Right forelimb (tissue), 1 donor: Measurements from ENCODE around the gene B4GALT5.
"Not testable (repeated sequence)": the region's sequence is repeated elsewhere in the genome, so short reads cannot be mapped to it uniquely, and the experiment has no call there.

Experiments
- DNase-seq: peaks from one replicate; pipeline ENCODE4 v3.0.0-alpha.2; 2018

Gene B4GALT5

GRCh38 chr20:49729780-49730179 lies 16.1 kb upstream of the B4GALT5 start:
- no peak for DNase-seq

DNA sequence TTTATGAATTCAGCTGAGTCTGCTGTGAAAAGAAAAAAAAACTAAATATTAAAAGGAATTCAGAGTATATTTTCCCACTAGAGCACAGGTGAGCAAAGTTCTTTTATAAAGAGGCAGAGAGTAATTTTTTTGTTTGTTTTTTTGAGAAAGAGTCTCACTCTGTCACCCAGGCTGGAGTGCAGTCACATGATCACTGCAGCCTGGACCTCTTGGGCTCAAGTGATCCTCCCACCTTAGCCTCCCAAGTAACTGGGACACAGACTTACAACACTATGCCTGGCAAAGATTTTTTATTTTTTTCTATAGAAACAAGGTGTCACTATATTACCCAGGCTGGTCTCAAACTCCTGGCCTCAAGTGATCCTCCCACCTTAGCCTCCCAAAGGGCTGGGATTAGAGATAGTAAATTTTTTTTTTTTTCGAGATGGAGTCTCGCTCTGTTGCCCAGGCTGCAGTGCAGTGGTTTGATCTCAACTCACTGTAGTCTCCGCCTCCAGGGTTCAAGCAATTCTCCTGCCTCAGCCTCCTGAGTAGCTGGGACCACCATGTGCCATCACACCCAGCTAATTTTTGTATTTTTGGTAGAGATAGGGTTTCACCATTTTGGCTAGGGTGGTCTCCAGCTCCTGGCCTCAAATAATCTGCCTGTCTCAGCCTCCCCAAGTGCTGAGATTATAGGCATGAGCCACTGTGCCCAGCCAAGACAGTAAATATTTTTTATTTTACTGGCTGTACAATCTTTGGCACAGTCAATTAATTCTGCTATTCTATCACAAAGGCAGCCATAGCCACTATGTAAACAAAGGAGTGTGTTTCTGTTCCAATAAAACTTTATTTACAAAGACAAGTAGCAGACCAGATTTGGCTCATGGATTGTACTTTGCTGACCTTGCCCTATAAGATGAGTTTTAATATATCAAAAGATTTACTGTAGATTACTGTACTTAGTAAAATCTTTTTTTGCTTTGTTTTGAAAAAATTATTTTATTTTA lies 14.5 kb upstream of the B4GALT5 start:
- no peak for DNase-seq

GRCh38 chr20:49727478-49727877 lies 13.8 kb upstream of the B4GALT5 start:
- no peak for DNase-seq

- DNase-seq, result no peak
Measured at GRCh38 chr20:49725694-49726093, 12.0 kb upstream of the B4GALT5 start.

DNA sequence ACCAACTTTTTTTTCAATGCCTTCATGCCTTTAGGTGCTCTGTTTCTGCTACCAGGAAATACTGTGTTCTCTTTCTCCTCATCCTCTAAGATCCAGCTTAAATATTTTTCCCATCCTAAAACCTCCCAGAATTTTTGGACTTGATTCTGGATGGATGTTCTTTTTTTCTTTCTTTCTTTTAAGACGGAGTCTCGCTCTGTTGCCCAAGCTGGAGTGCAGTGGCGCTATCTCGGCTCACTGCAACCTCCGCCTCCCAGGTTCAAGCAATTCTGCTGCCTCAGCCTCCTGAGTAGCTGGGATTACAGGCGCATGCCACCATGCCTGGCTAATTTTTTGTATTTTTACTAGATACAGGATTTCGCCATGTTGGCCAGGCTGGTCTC lies 11.5 kb upstream of the B4GALT5 start:
- DNase-seq, result not testable (repeated sequence)

GRCh38 chr20:49724408-49725223 lies 10.9 kb upstream of the B4GALT5 start:
- peak; percentile 48 for DNase-seq

DNA sequence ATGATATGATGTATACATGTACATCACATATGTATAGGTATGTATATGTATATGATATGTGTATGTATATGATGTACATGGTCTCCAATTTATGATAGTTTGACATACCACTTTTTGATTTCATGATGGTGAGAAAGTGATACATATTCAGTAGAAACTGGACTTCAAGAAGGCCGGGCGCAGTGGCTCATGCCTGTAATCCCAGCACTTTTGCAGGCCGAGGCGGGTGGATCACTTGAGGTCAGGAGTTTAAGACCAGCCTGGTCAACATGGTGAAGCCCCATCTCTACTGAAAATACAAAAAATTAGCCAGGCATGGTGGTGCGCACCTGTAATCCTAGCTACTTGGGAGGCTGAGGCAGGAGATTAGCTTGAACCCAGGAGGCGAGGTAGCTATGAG lies 10.1 kb upstream of the B4GALT5 start:
- not testable (repeated sequence) for DNase-seq

DNA sequence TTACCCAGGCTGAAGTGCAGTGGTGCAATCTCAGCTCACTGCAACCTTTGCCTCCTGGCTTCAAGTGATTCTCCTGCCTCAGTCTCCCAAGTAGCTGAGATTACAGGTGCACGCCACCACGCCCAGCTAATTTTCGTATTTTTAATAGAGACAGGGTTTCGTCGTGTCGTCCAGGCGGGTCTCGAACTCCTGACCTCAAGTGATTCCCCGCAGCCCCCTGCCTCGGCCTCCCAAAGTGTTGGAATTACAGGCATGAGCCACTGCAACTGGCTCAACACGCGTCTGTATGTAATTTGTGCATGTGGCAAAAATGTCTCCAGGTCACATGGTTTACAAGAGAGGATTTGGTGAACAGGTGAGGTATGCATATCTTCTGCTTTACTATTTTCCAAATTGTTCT lies 7.6 kb upstream of the B4GALT5 start:
- not testable (repeated sequence) for DNase-seq

- no peak for DNase-seq
Measured at GRCh38 chr20:49715466-49715865, 1.8 kb upstream of the B4GALT5 start.

- DNase-seq, result peak; percentile 61
Measured at GRCh38 chr20:49712996-49713752, 504 bp downstream of the B4GALT5 start.

- DNase-seq, result no peak
Measured at GRCh38 chr20:49712646-49712995, 1.1 kb downstream of the B4GALT5 start.

DNA sequence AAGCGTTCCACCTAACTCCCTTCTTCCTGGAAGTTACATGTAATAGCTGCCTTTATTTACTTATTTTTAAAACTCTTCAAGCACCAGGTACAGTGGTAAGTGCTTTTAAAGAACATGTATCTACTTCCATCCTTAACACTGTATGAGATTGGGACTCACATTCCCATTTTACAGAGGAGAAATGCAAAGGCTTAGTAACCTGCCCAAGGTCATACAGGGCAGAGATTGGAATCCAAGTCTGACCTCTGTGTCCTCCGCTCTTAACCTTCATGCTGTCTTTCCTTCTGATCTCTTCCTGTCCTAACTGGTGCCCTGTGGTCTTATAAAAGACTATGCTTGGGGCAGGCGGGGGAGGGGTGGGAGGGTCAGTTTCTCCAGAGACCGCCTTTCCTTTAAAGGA lies 1.6 kb downstream of the B4GALT5 start:
- no peak for DNase-seq

DNA sequence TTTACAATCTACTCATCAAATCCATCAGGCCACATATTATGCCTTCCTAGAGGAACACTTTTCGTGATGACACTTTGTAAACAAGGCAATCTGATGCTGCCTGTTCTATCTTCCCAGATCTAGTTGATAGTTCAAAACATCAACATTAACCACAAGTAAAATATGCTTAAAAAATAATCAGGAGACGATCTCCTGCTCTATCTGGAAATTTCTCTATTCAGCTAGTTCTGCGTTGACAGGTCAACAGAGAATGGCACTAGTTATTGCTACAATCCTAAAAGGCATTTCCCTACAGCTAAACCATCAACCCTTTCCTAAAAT lies 2.1 kb downstream of the B4GALT5 start:
- no peak for DNase-seq

GRCh38 chr20:49710971-49711666 lies 2.6 kb downstream of the B4GALT5 start:
- DNase-seq, result no peak

GRCh38 chr20:49707118-49707517 lies 6.6 kb downstream of the B4GALT5 start:
- DNase-seq, result no peak

GRCh38 chr20:49706630-49707091 lies 7.0 kb downstream of the B4GALT5 start:
- no peak for DNase-seq

GRCh38 chr20:49705893-49706292 lies 7.8 kb downstream of the B4GALT5 start:
- not testable (repeated sequence) for DNase-seq

DNA sequence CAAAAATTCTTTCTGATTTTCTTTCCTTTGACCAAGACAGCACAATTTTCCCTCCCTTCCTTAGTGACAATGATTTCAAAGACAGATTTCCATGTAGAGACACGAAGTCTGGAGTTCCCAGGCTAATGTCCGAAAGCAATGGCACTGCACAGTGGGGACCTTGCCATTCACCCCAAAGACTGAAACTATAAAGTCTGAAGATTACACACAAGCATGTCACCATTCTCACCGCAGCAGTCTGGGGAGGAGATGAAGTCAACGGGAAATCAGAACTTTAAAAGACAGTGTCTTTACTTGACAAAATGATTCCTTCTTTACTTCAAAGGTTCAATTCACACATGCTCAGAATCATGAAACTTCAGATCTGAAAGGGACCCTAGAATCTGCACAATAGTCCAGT lies 8.3 kb downstream of the B4GALT5 start:
- no peak for DNase-seq

DNA sequence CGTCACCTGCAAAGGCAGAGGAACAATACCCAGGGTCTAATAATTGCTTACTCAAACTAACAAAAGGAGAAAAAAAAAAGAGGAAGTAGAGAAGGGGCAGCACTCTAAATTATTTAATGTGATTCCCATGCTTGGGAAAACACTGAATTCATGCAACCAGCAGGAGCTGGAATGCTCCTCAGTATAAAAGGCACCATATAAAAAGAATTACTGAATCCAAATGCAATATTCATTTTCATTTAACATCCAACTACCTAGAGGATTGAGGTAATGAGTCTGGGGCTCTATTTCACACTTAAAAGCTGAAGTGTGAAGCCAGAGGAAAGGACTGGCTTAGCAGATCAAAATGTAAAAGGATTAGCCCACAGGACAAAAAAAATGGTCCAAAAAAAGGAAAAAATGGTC lies 8.7 kb downstream of the B4GALT5 start:
- DNase-seq, result no peak

- DNase-seq, result no peak
Measured at GRCh38 chr20:49701916-49702315, 11.8 kb downstream of the B4GALT5 start.

GRCh38 chr20:49701241-49701790 lies 12.4 kb downstream of the B4GALT5 start:
- DNase-seq, result no peak
